GM10266 (cell line): ENCODE data around the gene CYP2U1.
"Not testable (repeated sequence)": the region's sequence is repeated elsewhere in the genome, so short reads cannot be mapped to it uniquely, and the experiment has no call there.

ENCODE experiments used
- DNase-seq: peaks from one replicate; pipeline ENCODE4 v3.0.0; 2012; ENCODE audit errors: extremely low spot score
- CTCF ChIP-seq: IDR thresholded peaks from 2 replicates; pipeline ENCODE4 v1.5.1; 2012; ENCODE audit warnings: mild to moderate bottlenecking, low read depth; ENCODE audit not compliant: control insufficient read depth, insufficient read depth; ENCODE audit errors: missing control alignments

Gene CYP2U1

GRCh38 chr4:107950746-107951540 is 19.6 kb downstream of the CYP2U1 start:
- no peak for TF ChIP-seq CTCF
- no peak for DNase-seq

GRCh38 chr4:107951551-107951950 is 20.2 kb downstream of the CYP2U1 start:
- no peak for TF ChIP-seq CTCF
- no peak for DNase-seq

DNA sequence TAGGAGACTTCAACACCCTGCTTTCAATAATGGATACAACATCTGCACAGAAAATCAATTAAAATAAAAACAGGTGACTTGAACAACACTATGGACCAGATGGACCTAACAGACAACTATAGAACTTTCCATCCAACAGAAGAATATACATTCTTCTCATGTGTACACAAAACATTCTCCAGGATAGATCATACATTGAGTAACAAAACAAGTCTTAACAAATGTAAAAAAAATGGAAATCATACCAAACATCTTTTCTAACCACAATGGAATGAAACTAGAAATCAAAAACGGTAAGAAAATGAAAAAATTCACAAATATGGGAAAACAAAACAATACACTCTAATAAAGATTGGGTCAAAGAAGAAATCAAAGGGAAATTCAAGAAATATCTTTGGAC is 24.7 kb downstream of the CYP2U1 start:
- no peak for DNase-seq
- no peak for TF ChIP-seq CTCF

GRCh38 chr4:107966903-107967302 is 35.6 kb downstream of the CYP2U1 start:
- TF ChIP-seq CTCF, result no peak
- DNase-seq, result no peak

GRCh38 chr4:107967519-107967918 is 36.2 kb downstream of the CYP2U1 start:
- not testable (repeated sequence) for DNase-seq

- DNase-seq, result not testable (repeated sequence)
These were observed 36.6 kb downstream of the CYP2U1 start for GRCh38 chr4:107967921-107968320.

GRCh38 chr4:107970063-107970798 is 38.9 kb downstream of the CYP2U1 start:
- TF ChIP-seq CTCF, result no peak

GRCh38 chr4:107972605-107973004 is 41.3 kb downstream of the CYP2U1 start:
- DNase-seq, result no peak

More at GRCh38 chr4:107970063-107970798, 38.9 kb downstream of the CYP2U1 start:
- DNase-seq, result no peak

More at GRCh38 chr4:107972605-107973004, 41.3 kb downstream of the CYP2U1 start:
- TF ChIP-seq CTCF, result no peak
